Ovary (tissue), 9 donors: ENCODE measurements around the gene KCNMA1. TPM values are rescaled to one million over a fixed set of nuclear protein-coding genes. Genes with fewer than 3 reads are reported as not detected.

ENCODE experiments used
- DNase-seq, 5 donors: peaks; one replicate each; pipeline ENCODE4 v3.0.0-alpha.2; 2019 to 2020
- H3K27ac ChIP-seq, 2 donors: fragments of 200-600 bp; one replicate each; pipeline versions ENCODE4 v1.5.1 to v1.8.0; 2019 to 2022
- H3K27me3 ChIP-seq: fragments of 200-600 bp; one replicate; pipeline ENCODE4 v1.8.0; 2022
- H3K36me3 ChIP-seq: fragments of 200-600 bp; sonication (generic); one replicate; pipeline ENCODE4 v1.5.1; 2019
- H3K4me1 ChIP-seq: one replicate; pipeline ENCODE4 v1.8.1; 2013; ENCODE audit warnings: mild to moderate bottlenecking, moderate library complexity; ENCODE audit not compliant: insufficient read depth
- H3K4me3 ChIP-seq: fragments of 200-600 bp; sonication (generic); one replicate; pipeline ENCODE4 v1.5.1; 2017
- H3K9me3 ChIP-seq, 2 donors: fragments of 200-600 bp in 1 of 2; sonication (generic) in 1 of 2; one replicate each; pipeline versions ENCODE4 v1.5.1 to v1.8.1; 2013 to 2019; ENCODE audit warnings: mild to moderate bottlenecking in 1 of 2, moderate library complexity in 1 of 2
- EP300 ChIP-seq: sonication (generic); formaldehyde crosslinking; IDR thresholded peaks from one replicate; pipeline ENCODE4 v1.6.1; 2017; ENCODE audit warnings: antibody characterized with exemption
- POLR2A ChIP-seq: fragments of 450-650 bp; IDR thresholded peaks from one replicate; pipeline ENCODE4 v1.6.1; 2017; ENCODE audit warnings: antibody characterized with exemption, mild to moderate bottlenecking, moderate library complexity
- WGBS, 3 donors: extraction: QIAGEN DNeasy Blood & Tissue Kit in 1 of 3; methylation state at CpG; one replicate each; pipeline versions ENCODE4 v1.1.5 to v1.1.7; 2013 to 2017; 5-methylcytosine and 5-hydroxymethylcytosine counted together
- intact Hi-C, 4 donors: fragments of 100-400 bp; cut with DNase I; formaldehyde crosslinking; loops; one replicate each; pipeline versions ENCODE4 v1.11.0 to v1.15.1; 2022 to 2023
- polyA plus RNA-seq, 2 donors: library from polyadenylated mRNA; stranded (reverse); fragments of 200-250 nt in 1 of 2; fragments of 350-450 nt in 1 of 2; fragmentation: Illumina TruSeq in 1 of 2; extraction: RNeasy Lipid Tissue Mini Kit (QIAGEN cat#74804) in 1 of 2; gene quantifications; one replicate each; pipeline ENCODE4 v1.2.3, GENCODE V29; 2013 to 2014
- total RNA-seq, 7 donors: library from RNA; depleted of rRNA in 2 of 7; stranded (reverse); fragments of >200 nt in 2 of 7; fragmentation: NEBNext Ultra II Directional in 3 of 7; extraction: Animal tissue kit (Norgen Biotek cat#: 25700) in 3 of 7; gene quantifications; one replicate each; pipeline versions ENCODE4 v1.1.0 to v1.2.4, GENCODE V29; 2016 to 2023
- TF ChIP-seq, protein P1 (sequence below), 3 donors: fragments of 450-650 bp in 2 of 3; fragments of 200-600 bp in 1 of 3; IDR thresholded peaks; one replicate each; pipeline versions ENCODE4 v1.5.1 to v1.8.0; 2016 to 2022; ENCODE audit warnings: antibody characterized with exemption in 3 of 3, mild to moderate bottlenecking in 1 of 3
- donor health status: DM: no; HTN: no; CAD: no; lungs with moderate emphysema.
- donor health status: DM: no; HTN: no; CAD: no.
- donor health status: Bipolar disorder and iron deficiency.
- donor health status: DM: yes; HTN: yes; CAD: no.
- donor health status: DM: no; HTN: no; CAD: no.
- donor health status: DM: yes; HTN: yes; CAD: no.

Gene KCNMA1
- total and polyA plus RNA-seq, 9 donors = 7.0 to 83.8 (median 25.1) TPM

- TF ChIP-seq POLR2A (no peak), EP300 (no peak)
- TF ChIP-seq, protein P1, sequence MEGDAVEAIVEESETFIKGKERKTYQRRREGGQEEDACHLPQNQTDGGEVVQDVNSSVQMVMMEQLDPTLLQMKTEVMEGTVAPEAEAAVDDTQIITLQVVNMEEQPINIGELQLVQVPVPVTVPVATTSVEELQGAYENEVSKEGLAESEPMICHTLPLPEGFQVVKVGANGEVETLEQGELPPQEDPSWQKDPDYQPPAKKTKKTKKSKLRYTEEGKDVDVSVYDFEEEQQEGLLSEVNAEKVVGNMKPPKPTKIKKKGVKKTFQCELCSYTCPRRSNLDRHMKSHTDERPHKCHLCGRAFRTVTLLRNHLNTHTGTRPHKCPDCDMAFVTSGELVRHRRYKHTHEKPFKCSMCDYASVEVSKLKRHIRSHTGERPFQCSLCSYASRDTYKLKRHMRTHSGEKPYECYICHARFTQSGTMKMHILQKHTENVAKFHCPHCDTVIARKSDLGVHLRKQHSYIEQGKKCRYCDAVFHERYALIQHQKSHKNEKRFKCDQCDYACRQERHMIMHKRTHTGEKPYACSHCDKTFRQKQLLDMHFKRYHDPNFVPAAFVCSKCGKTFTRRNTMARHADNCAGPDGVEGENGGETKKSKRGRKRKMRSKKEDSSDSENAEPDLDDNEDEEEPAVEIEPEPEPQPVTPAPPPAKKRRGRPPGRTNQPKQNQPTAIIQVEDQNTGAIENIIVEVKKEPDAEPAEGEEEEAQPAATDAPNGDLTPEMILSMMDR (IDR thresholded peaks at IDR 0.05) = no peak
- WGBS, 3 donors = 61 to 70% (median 66%) methylated on average over 1 of the region's 1 CpG
- H3K27me3 ChIP-seq = no peaks in the 10 kb centered on the region
- intact Hi-C loops = no loop called here
- no peaks in the 10 kb centered on the region for H3K4me1 ChIP-seq
- no peak for DNase-seq
- no peaks in the 10 kb centered on the region for H3K9me3 ChIP-seq
- no peaks in the 10 kb centered on the region for H3K36me3 ChIP-seq
- H3K27ac ChIP-seq = no peak overlapping the region
- H3K4me3 ChIP-seq = no peak overlapping the region
These were observed 298.4 kb downstream of the KCNMA1 start for GRCh38 chr10:77339166-77339565.

- no peaks in the 10 kb centered on the region for H3K27me3 ChIP-seq
- H3K9me3 ChIP-seq = no peaks in the 10 kb centered on the region
- no peak for DNase-seq
- no peaks in the 10 kb centered on the region for H3K36me3 ChIP-seq
- H3K27ac ChIP-seq = no peak overlapping the region
- H3K4me1 ChIP-seq = no peaks in the 10 kb centered on the region
- WGBS, 3 donors = 78 to 89% (median 87%) methylated on average over 4 of the region's 4 CpGs
- no peak overlapping the region for H3K4me3 ChIP-seq
- intact Hi-C loops = no loop called here
- TF ChIP-seq, protein P1 (IDR thresholded peaks at IDR 0.05) = no peak
- TF ChIP-seq POLR2A = no peak
- TF ChIP-seq EP300 = no peak
These were observed 299.5 kb downstream of the KCNMA1 start for GRCh38 chr10:77338143-77338542.

GRCh38 chr10:77334501-77334900 is 303.1 kb downstream of the KCNMA1 start:
- 88 to 92% (median 91%) methylated on average over 2 of the region's 2 CpGs for WGBS, 3 donors
- H3K9me3 ChIP-seq = no peaks in the 10 kb centered on the region
- TF ChIP-seq, protein P1 (IDR thresholded peaks at IDR 0.05) = no peak
- no peak for DNase-seq
- no peak overlapping the region for H3K4me3 ChIP-seq
- intact Hi-C loops = no loop called here
- no peaks in the 10 kb centered on the region for H3K4me1 ChIP-seq
- H3K36me3 ChIP-seq = no peaks in the 10 kb centered on the region
- H3K27ac ChIP-seq = no peak overlapping the region
- no peaks in the 10 kb centered on the region for H3K27me3 ChIP-seq

- Histone ChIP-seq H3K36me3 (no peaks in the 10 kb centered on the region), H3K9me3 (no peaks in the 10 kb centered on the region), H3K4me3 (no peak overlapping the region), H3K4me1 (no peaks in the 10 kb centered on the region), H3K27me3 (no peaks in the 10 kb centered on the region), H3K27ac (no peak overlapping the region)
- TF ChIP-seq EP300 = no peak
- DNase-seq = no peak
- 76 to 83% (median 83%) methylated on average over 8 of the region's 8 CpGs for WGBS, 3 donors
- intact Hi-C loops = no loop called here
These were observed 303.8 kb downstream of the KCNMA1 start for GRCh38 chr10:77333610-77334340.

DNA sequence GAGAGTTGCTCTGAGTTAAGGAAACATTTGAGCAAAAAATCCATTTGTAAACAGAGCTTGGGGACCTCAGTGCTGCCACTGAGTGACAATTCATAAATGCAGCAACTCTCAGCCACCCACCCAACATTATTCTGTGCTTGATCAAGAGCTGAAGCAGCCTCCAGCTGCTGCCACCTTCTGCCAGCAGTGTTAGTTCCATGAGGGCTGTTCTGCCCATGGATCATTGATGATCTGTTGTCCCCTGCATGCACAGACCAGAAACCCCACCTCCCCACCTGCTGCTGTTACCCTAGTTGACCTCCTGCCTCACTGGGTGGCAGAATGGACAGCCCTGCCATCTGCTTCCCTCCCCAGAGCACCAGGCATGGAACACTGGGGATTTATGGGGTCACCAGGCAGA is 305.4 kb downstream of the KCNMA1 start:
- no peak overlapping the region for H3K27ac ChIP-seq
- intact Hi-C loops = no loop called here
- TF ChIP-seq, protein P1 (IDR thresholded peaks at IDR 0.05) = no peak
- TF ChIP-seq EP300 (no peak), POLR2A (no peak)
- no peaks in the 10 kb centered on the region for H3K4me1 ChIP-seq
- no peak overlapping the region for H3K4me3 ChIP-seq
- H3K36me3 ChIP-seq = no peaks in the 10 kb centered on the region
- no peaks in the 10 kb centered on the region for H3K9me3 ChIP-seq
- no peaks in the 10 kb centered on the region for H3K27me3 ChIP-seq
- DNase-seq = no peak
